Measurements from ENCODE around the gene MYO5A. TPM values are rescaled to one million over a fixed set of nuclear protein-coding genes. Genes with fewer than 3 reads are reported as not detected.
"Not testable (repeated sequence)": the region's sequence is repeated elsewhere in the genome, so short reads cannot be mapped to it uniquely, and the experiment has no call there.

Gene MYO5A
- polyA plus RNA-seq, 4 donors = 0.45 to 3.0 (median 1.6) TPM

GRCh38 chr15:52518487-52519371 is 10.0 kb downstream of the MYO5A start:
- no peak for DNase-seq
- Histone ChIP-seq H3K27ac (ENCODE audit: low read depth in 1 of 3, low read length in 2 of 3) (no peak overlapping the region), H3K4me1 (ENCODE audit: control insufficient read depth in 3 of 3, insufficient read depth in 2 of 3, low read depth in 1 of 3, low read length in 2 of 3) (peaks cover 0 to 4% (median 0%) of the 10 kb centered on the region in 3 donors), H3K36me3 (ENCODE audit: control insufficient read depth in 3 of 3, insufficient read depth in 2 of 3, low read depth in 1 of 3, low read length in 3 of 3) (no peaks in the 10 kb centered on the region), H3K4me3 (ENCODE audit: low read depth in 1 of 3, low read length in 3 of 3) (no peak overlapping the region), H3K9me3 (ENCODE audit: control insufficient read depth in 2 of 2, insufficient read depth in 1 of 2, low read depth in 1 of 2, low read length in 1 of 2) (no peaks in the 10 kb centered on the region), H3K27me3 (ENCODE audit: control insufficient read depth in 3 of 3, insufficient read depth in 3 of 3, low read length in 3 of 3) (peaks cover 0 to 3% (median 0%) of the 10 kb centered on the region in 3 donors)
- WGBS, 3 donors = 64 to 70% (median 67%) methylated on average over 8 of the region's 8 CpGs
- FAIRE-seq = no peak

GRCh38 chr15:52517014-52517413 is 11.7 kb downstream of the MYO5A start:
- Histone ChIP-seq H3K4me1 (ENCODE audit: control insufficient read depth in 3 of 3, insufficient read depth in 2 of 3, low read depth in 1 of 3, low read length in 2 of 3) (peaks cover 0 to 4% (median 0%) of the 10 kb centered on the region in 3 donors), H3K4me3 (ENCODE audit: low read depth in 1 of 3, low read length in 3 of 3) (no peak overlapping the region), H3K27me3 (ENCODE audit: control insufficient read depth in 3 of 3, insufficient read depth in 3 of 3, low read length in 3 of 3) (no peaks in the 10 kb centered on the region), H3K9me3 (ENCODE audit: control insufficient read depth in 2 of 2, insufficient read depth in 1 of 2, low read depth in 1 of 2, low read length in 1 of 2) (no peaks in the 10 kb centered on the region), H3K36me3 (ENCODE audit: control insufficient read depth in 3 of 3, insufficient read depth in 2 of 3, low read depth in 1 of 3, low read length in 3 of 3) (no peaks in the 10 kb centered on the region), H3K27ac (ENCODE audit: low read depth in 1 of 3, low read length in 2 of 3) (no peak overlapping the region)
- no peak for FAIRE-seq
- 93 to 96% (median 94%) methylated on average over 1 of the region's 1 CpG for WGBS, 3 donors
- no peak for DNase-seq

- H3K9me3 ChIP-seq (ENCODE audit: control insufficient read depth in 2 of 2, insufficient read depth in 1 of 2, low read depth in 1 of 2, low read length in 1 of 2) = no peaks in the 10 kb centered on the region
- H3K27me3 ChIP-seq (ENCODE audit: control insufficient read depth in 3 of 3, insufficient read depth in 3 of 3, low read length in 3 of 3) = no peaks in the 10 kb centered on the region
- 72 to 77% (median 77%) methylated on average over 2 of the region's 2 CpGs for WGBS, 3 donors
- H3K4me1 ChIP-seq (ENCODE audit: control insufficient read depth in 3 of 3, insufficient read depth in 2 of 3, low read depth in 1 of 3, low read length in 2 of 3) = no peaks in the 10 kb centered on the region
- no peaks in the 10 kb centered on the region for H3K36me3 ChIP-seq (ENCODE audit: control insufficient read depth in 3 of 3, insufficient read depth in 2 of 3, low read depth in 1 of 3, low read length in 3 of 3)
- H3K4me3 ChIP-seq (ENCODE audit: low read depth in 1 of 3, low read length in 3 of 3) = no peak overlapping the region
- no peak for FAIRE-seq
- no peak overlapping the region for H3K27ac ChIP-seq (ENCODE audit: low read depth in 1 of 3, low read length in 2 of 3)
- DNase-seq = no peak
These were observed 13.3 kb downstream of the MYO5A start for GRCh38 chr15:52515343-52515742.

GRCh38 chr15:52514482-52514881 is 14.2 kb downstream of the MYO5A start:
- Histone ChIP-seq H3K9me3 (ENCODE audit: control insufficient read depth in 2 of 2, insufficient read depth in 1 of 2, low read depth in 1 of 2, low read length in 1 of 2) (no peaks in the 10 kb centered on the region), H3K4me1 (ENCODE audit: control insufficient read depth in 3 of 3, insufficient read depth in 2 of 3, low read depth in 1 of 3, low read length in 2 of 3) (no peaks in the 10 kb centered on the region), H3K27ac (ENCODE audit: low read depth in 1 of 3, low read length in 2 of 3) (no peak overlapping the region), H3K4me3 (ENCODE audit: low read depth in 1 of 3, low read length in 3 of 3) (no peak overlapping the region), H3K36me3 (ENCODE audit: control insufficient read depth in 3 of 3, insufficient read depth in 2 of 3, low read depth in 1 of 3, low read length in 3 of 3) (no peaks in the 10 kb centered on the region), H3K27me3 (ENCODE audit: control insufficient read depth in 3 of 3, insufficient read depth in 3 of 3, low read length in 3 of 3) (no peaks in the 10 kb centered on the region)
- 94 to 100% (median 94%) methylated on average over 1 of the region's 1 CpG for WGBS, 3 donors
- FAIRE-seq (no peak), DNase-seq (no peak)

GRCh38 chr15:52512869-52513268 is 15.8 kb downstream of the MYO5A start:
- not testable (repeated sequence) for H3K27me3 ChIP-seq (ENCODE audit: control insufficient read depth in 3 of 3, insufficient read depth in 3 of 3, low read length in 3 of 3); H3K4me1 ChIP-seq (ENCODE audit: control insufficient read depth in 3 of 3, insufficient read depth in 2 of 3, low read depth in 1 of 3, low read length in 2 of 3); FAIRE-seq; DNase-seq; H3K9me3 ChIP-seq (ENCODE audit: control insufficient read depth in 2 of 2, insufficient read depth in 1 of 2, low read depth in 1 of 2, low read length in 1 of 2); H3K27ac ChIP-seq (ENCODE audit: low read depth in 1 of 3, low read length in 2 of 3); H3K4me3 ChIP-seq (ENCODE audit: low read depth in 1 of 3, low read length in 3 of 3); H3K36me3 ChIP-seq (ENCODE audit: control insufficient read depth in 3 of 3, insufficient read depth in 2 of 3, low read depth in 1 of 3, low read length in 3 of 3)
- 89 to 94% (median 93%) methylated on average over 8 of the region's 8 CpGs for WGBS, 3 donors

GRCh38 chr15:52511084-52511483 is 17.6 kb downstream of the MYO5A start:
- H3K4me1 ChIP-seq (ENCODE audit: control insufficient read depth in 3 of 3, insufficient read depth in 2 of 3, low read depth in 1 of 3, low read length in 2 of 3) = no peaks in the 10 kb centered on the region
- no peaks in the 10 kb centered on the region for H3K9me3 ChIP-seq (ENCODE audit: control insufficient read depth in 2 of 2, insufficient read depth in 1 of 2, low read depth in 1 of 2, low read length in 1 of 2)
- WGBS, 3 donors = 39 to 70% (median 45%) methylated on average over 2 of the region's 2 CpGs
- H3K27ac ChIP-seq (ENCODE audit: low read depth in 1 of 3, low read length in 2 of 3) = no peak overlapping the region
- no peak overlapping the region for H3K4me3 ChIP-seq (ENCODE audit: low read depth in 1 of 3, low read length in 3 of 3)
- FAIRE-seq = no peak
- H3K36me3 ChIP-seq (ENCODE audit: control insufficient read depth in 3 of 3, insufficient read depth in 2 of 3, low read depth in 1 of 3, low read length in 3 of 3) = no peaks in the 10 kb centered on the region
- no peak for DNase-seq
- no peaks in the 10 kb centered on the region for H3K27me3 ChIP-seq (ENCODE audit: control insufficient read depth in 3 of 3, insufficient read depth in 3 of 3, low read length in 3 of 3)

- H3K4me1 ChIP-seq (ENCODE audit: control insufficient read depth in 3 of 3, insufficient read depth in 2 of 3, low read depth in 1 of 3, low read length in 2 of 3) = no peaks in the 10 kb centered on the region
- DNase-seq (no peak), FAIRE-seq (no peak)
- H3K9me3 ChIP-seq (ENCODE audit: control insufficient read depth in 2 of 2, insufficient read depth in 1 of 2, low read depth in 1 of 2, low read length in 1 of 2) = no peaks in the 10 kb centered on the region
- no peaks in the 10 kb centered on the region for H3K27me3 ChIP-seq (ENCODE audit: control insufficient read depth in 3 of 3, insufficient read depth in 3 of 3, low read length in 3 of 3)
- no peaks in the 10 kb centered on the region for H3K36me3 ChIP-seq (ENCODE audit: control insufficient read depth in 3 of 3, insufficient read depth in 2 of 3, low read depth in 1 of 3, low read length in 3 of 3)
- no peak overlapping the region for H3K4me3 ChIP-seq (ENCODE audit: low read depth in 1 of 3, low read length in 3 of 3)
- no peak overlapping the region for H3K27ac ChIP-seq (ENCODE audit: low read depth in 1 of 3, low read length in 2 of 3)
- 64 to 72% (median 69%) methylated on average over 3 of the region's 3 CpGs for WGBS, 3 donors
These were observed 19.0 kb downstream of the MYO5A start for GRCh38 chr15:52509500-52510245.

- no peak for FAIRE-seq
- WGBS, 3 donors = 72 to 77% (median 73%) methylated on average over 6 of the region's 6 CpGs
- H3K36me3 ChIP-seq (ENCODE audit: control insufficient read depth in 3 of 3, insufficient read depth in 2 of 3, low read depth in 1 of 3, low read length in 3 of 3) = no peaks in the 10 kb centered on the region
- DNase-seq = no peak
- no peak overlapping the region for H3K27ac ChIP-seq (ENCODE audit: low read depth in 1 of 3, low read length in 2 of 3)
- H3K4me3 ChIP-seq (ENCODE audit: low read depth in 1 of 3, low read length in 3 of 3) = no peak overlapping the region
- no peaks in the 10 kb centered on the region for H3K9me3 ChIP-seq (ENCODE audit: control insufficient read depth in 2 of 2, insufficient read depth in 1 of 2, low read depth in 1 of 2, low read length in 1 of 2)
- no peaks in the 10 kb centered on the region for H3K27me3 ChIP-seq (ENCODE audit: control insufficient read depth in 3 of 3, insufficient read depth in 3 of 3, low read length in 3 of 3)
- no peaks in the 10 kb centered on the region for H3K4me1 ChIP-seq (ENCODE audit: control insufficient read depth in 3 of 3, insufficient read depth in 2 of 3, low read depth in 1 of 3, low read length in 2 of 3)
These were observed 22.1 kb downstream of the MYO5A start for GRCh38 chr15:52506549-52506948.
